ENCODE measurements around the gene WNT3.

Gene WNT3

GRCh38 chr17:46862949-46863348 lies 44.5 kb upstream of the WNT3 start:
- Histone ChIP-seq H3K27me3 (ENCODE audit: insufficient read depth, low read length, poor library complexity) (no peaks in the 10 kb centered on the region), H2AK5ac (ENCODE audit: low read length) (no peak overlapping the region), H2BK120ac (ENCODE audit: low read depth, low read length) (no peak overlapping the region), H3K79me2 (ENCODE audit: control insufficient read depth, insufficient read depth, low read length) (no peaks in the 10 kb centered on the region), H2BK5ac (ENCODE audit: low read length) (no peak overlapping the region), H4K5ac (ENCODE audit: low read length) (no peak overlapping the region), H2BK15ac (replicated peaks; ENCODE audit: low read depth) (no peak overlapping the region), H3K4me1 (ENCODE audit: control insufficient read depth, low read depth, low read length) (peaks cover 5% of the 10 kb centered on the region), H3K36me3 (ENCODE audit: control insufficient read depth, insufficient read depth, low read length) (no peaks in the 10 kb centered on the region), H3K4me2 (ENCODE audit: low read length) (no peak overlapping the region), H3K18ac (ENCODE audit: low read length) (no peak overlapping the region), H3K23ac (ENCODE audit: low read length) (no peak overlapping the region), H3K56ac (ENCODE audit: low read length) (peak overlapping the region; percentile 35), H3K4me3 (ENCODE audit: low read length) (no peak overlapping the region), H3K9ac (ENCODE audit: low read length) (no peak overlapping the region), H3K27ac (ENCODE audit: low read depth, low read length) (no peak overlapping the region), H3K4ac (ENCODE audit: low read depth, low read length) (no peak overlapping the region), H4K8ac (ENCODE audit: low read depth, low read length) (no peak overlapping the region), H3K79me1 (ENCODE audit: low read length) (no peaks in the 10 kb centered on the region)
- WGBS (ENCODE audit: extremely low coverage, insufficient coverage, low lambda C conversion rate): no CpG with 5 or more reads among the region's 13 CpGs
- DNase-seq: peak; percentile 68

GRCh38 chr17:46859996-46860395 lies 41.5 kb upstream of the WNT3 start:
- Histone ChIP-seq H3K36me3 (ENCODE audit: control insufficient read depth, insufficient read depth, low read length) (no peaks in the 10 kb centered on the region), H3K23ac (ENCODE audit: low read length) (no peak overlapping the region), H3K79me1 (ENCODE audit: low read length) (no peaks in the 10 kb centered on the region), H3K4me2 (ENCODE audit: low read length) (no peak overlapping the region), H2AK5ac (ENCODE audit: low read length) (no peak overlapping the region), H4K5ac (ENCODE audit: low read length) (no peak overlapping the region), H2BK5ac (ENCODE audit: low read length) (no peak overlapping the region), H4K8ac (ENCODE audit: low read depth, low read length) (no peak overlapping the region), H3K4ac (ENCODE audit: low read depth, low read length) (no peak overlapping the region), H3K27ac (ENCODE audit: low read depth, low read length) (no peak overlapping the region), H3K79me2 (ENCODE audit: control insufficient read depth, insufficient read depth, low read length) (no peaks in the 10 kb centered on the region), H2BK15ac (replicated peaks; ENCODE audit: low read depth) (no peak overlapping the region), H3K4me1 (ENCODE audit: control insufficient read depth, low read depth, low read length) (peaks cover 4% of the 10 kb centered on the region), H3K56ac (ENCODE audit: low read length) (no peak overlapping the region), H2BK120ac (ENCODE audit: low read depth, low read length) (no peak overlapping the region), H3K9ac (ENCODE audit: low read length) (no peak overlapping the region), H3K4me3 (ENCODE audit: low read length) (no peak overlapping the region), H3K27me3 (ENCODE audit: insufficient read depth, low read length, poor library complexity) (no peaks in the 10 kb centered on the region), H3K18ac (ENCODE audit: low read length) (no peak overlapping the region)
- peak; percentile 55 for DNase-seq
- no CpG with 5 or more reads among the region's 5 CpGs for WGBS (ENCODE audit: extremely low coverage, insufficient coverage, low lambda C conversion rate)

GRCh38 chr17:46857600-46857999 lies 39.1 kb upstream of the WNT3 start:
- H2BK5ac ChIP-seq (ENCODE audit: low read length): no peak overlapping the region
- no peak overlapping the region for H4K5ac ChIP-seq (ENCODE audit: low read length)
- no CpG with 5 or more reads among the region's 1 CpG for WGBS (ENCODE audit: extremely low coverage, insufficient coverage, low lambda C conversion rate)
- H3K79me2 ChIP-seq (ENCODE audit: control insufficient read depth, insufficient read depth, low read length): no peaks in the 10 kb centered on the region
- no peak overlapping the region for H2BK15ac ChIP-seq (replicated peaks; ENCODE audit: low read depth)
- H3K23ac ChIP-seq (ENCODE audit: low read length): no peak overlapping the region
- H3K27ac ChIP-seq (ENCODE audit: low read depth, low read length): no peak overlapping the region
- H3K4me2 ChIP-seq (ENCODE audit: low read length): no peak overlapping the region
- no peak overlapping the region for H2AK5ac ChIP-seq (ENCODE audit: low read length)
- no peak overlapping the region for H3K4me3 ChIP-seq (ENCODE audit: low read length)
- H2BK120ac ChIP-seq (ENCODE audit: low read depth, low read length): no peak overlapping the region
- H3K4me1 ChIP-seq (ENCODE audit: control insufficient read depth, low read depth, low read length): no peaks in the 10 kb centered on the region
- no peak overlapping the region for H3K18ac ChIP-seq (ENCODE audit: low read length)
- no peaks in the 10 kb centered on the region for H3K79me1 ChIP-seq (ENCODE audit: low read length)
- H3K56ac ChIP-seq (ENCODE audit: low read length): no peak overlapping the region
- H4K8ac ChIP-seq (ENCODE audit: low read depth, low read length): no peak overlapping the region
- DNase-seq: no peak
- H3K36me3 ChIP-seq (ENCODE audit: control insufficient read depth, insufficient read depth, low read length): no peaks in the 10 kb centered on the region
- no peak overlapping the region for H3K9ac ChIP-seq (ENCODE audit: low read length)
- H3K4ac ChIP-seq (ENCODE audit: low read depth, low read length): no peak overlapping the region
- no peaks in the 10 kb centered on the region for H3K27me3 ChIP-seq (ENCODE audit: insufficient read depth, low read length, poor library complexity)

DNA sequence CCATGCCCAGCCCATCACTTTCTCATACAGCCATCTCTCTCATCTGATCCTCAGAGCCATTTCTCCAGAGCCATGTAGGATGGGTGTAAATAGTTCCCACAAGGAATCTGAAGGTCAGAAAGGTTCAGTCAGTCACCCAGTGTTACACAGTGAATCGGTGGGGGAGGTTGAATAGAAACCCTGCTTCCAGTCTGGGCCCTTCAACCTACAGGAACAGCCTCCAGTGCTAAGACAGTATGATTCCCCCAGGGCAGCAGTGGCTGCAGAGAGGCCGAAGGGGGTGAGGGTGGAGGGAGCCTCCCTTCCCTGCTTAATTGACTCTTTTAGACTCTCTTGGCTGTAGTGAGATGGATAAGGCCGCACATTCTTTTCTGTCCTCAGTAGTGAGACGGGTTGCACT lies 36.5 kb upstream of the WNT3 start:
- H3K9ac ChIP-seq (ENCODE audit: low read length): no peak overlapping the region
- H2AK5ac ChIP-seq (ENCODE audit: low read length): no peak overlapping the region
- H3K79me2 ChIP-seq (ENCODE audit: control insufficient read depth, insufficient read depth, low read length): no peaks in the 10 kb centered on the region
- H3K23ac ChIP-seq (ENCODE audit: low read length): no peak overlapping the region
- H2BK5ac ChIP-seq (ENCODE audit: low read length): no peak overlapping the region
- no peaks in the 10 kb centered on the region for H3K36me3 ChIP-seq (ENCODE audit: control insufficient read depth, insufficient read depth, low read length)
- H3K79me1 ChIP-seq (ENCODE audit: low read length): no peaks in the 10 kb centered on the region
- no peak for DNase-seq
- no peak overlapping the region for H3K27ac ChIP-seq (ENCODE audit: low read depth, low read length)
- no peaks in the 10 kb centered on the region for H3K4me1 ChIP-seq (ENCODE audit: control insufficient read depth, low read depth, low read length)
- no peak overlapping the region for H4K5ac ChIP-seq (ENCODE audit: low read length)
- H2BK15ac ChIP-seq (replicated peaks; ENCODE audit: low read depth): no peak overlapping the region
- no peak overlapping the region for H2BK120ac ChIP-seq (ENCODE audit: low read depth, low read length)
- H3K56ac ChIP-seq (ENCODE audit: low read length): no peak overlapping the region
- H4K8ac ChIP-seq (ENCODE audit: low read depth, low read length): no peak overlapping the region
- no CpG with 5 or more reads among the region's 4 CpGs for WGBS (ENCODE audit: extremely low coverage, insufficient coverage, low lambda C conversion rate)
- H3K18ac ChIP-seq (ENCODE audit: low read length): no peak overlapping the region
- H3K4me2 ChIP-seq (ENCODE audit: low read length): no peak overlapping the region
- no peak overlapping the region for H3K4me3 ChIP-seq (ENCODE audit: low read length)
- H3K4ac ChIP-seq (ENCODE audit: low read depth, low read length): no peak overlapping the region
- H3K27me3 ChIP-seq (ENCODE audit: insufficient read depth, low read length, poor library complexity): peaks cover 3% of the 10 kb centered on the region

GRCh38 chr17:46854515-46854914 lies 36.0 kb upstream of the WNT3 start:
- Histone ChIP-seq H3K36me3 (ENCODE audit: control insufficient read depth, insufficient read depth, low read length) (no peaks in the 10 kb centered on the region), H3K79me1 (ENCODE audit: low read length) (no peaks in the 10 kb centered on the region), H4K5ac (ENCODE audit: low read length) (no peak overlapping the region), H4K8ac (ENCODE audit: low read depth, low read length) (no peak overlapping the region), H3K56ac (ENCODE audit: low read length) (no peak overlapping the region), H2AK5ac (ENCODE audit: low read length) (no peak overlapping the region), H3K27ac (ENCODE audit: low read depth, low read length) (no peak overlapping the region), H3K79me2 (ENCODE audit: control insufficient read depth, insufficient read depth, low read length) (no peaks in the 10 kb centered on the region), H2BK15ac (replicated peaks; ENCODE audit: low read depth) (no peak overlapping the region), H3K4me3 (ENCODE audit: low read length) (no peak overlapping the region), H3K9ac (ENCODE audit: low read length) (no peak overlapping the region), H3K23ac (ENCODE audit: low read length) (no peak overlapping the region), H3K4me2 (ENCODE audit: low read length) (no peak overlapping the region), H3K27me3 (ENCODE audit: insufficient read depth, low read length, poor library complexity) (peaks cover 3% of the 10 kb centered on the region), H3K4ac (ENCODE audit: low read depth, low read length) (no peak overlapping the region), H3K18ac (ENCODE audit: low read length) (no peak overlapping the region), H2BK5ac (ENCODE audit: low read length) (no peak overlapping the region), H3K4me1 (ENCODE audit: control insufficient read depth, low read depth, low read length) (no peaks in the 10 kb centered on the region), H2BK120ac (ENCODE audit: low read depth, low read length) (no peak overlapping the region)
- DNase-seq: no peak
- no CpG with 5 or more reads among the region's 3 CpGs for WGBS (ENCODE audit: extremely low coverage, insufficient coverage, low lambda C conversion rate)

DNA sequence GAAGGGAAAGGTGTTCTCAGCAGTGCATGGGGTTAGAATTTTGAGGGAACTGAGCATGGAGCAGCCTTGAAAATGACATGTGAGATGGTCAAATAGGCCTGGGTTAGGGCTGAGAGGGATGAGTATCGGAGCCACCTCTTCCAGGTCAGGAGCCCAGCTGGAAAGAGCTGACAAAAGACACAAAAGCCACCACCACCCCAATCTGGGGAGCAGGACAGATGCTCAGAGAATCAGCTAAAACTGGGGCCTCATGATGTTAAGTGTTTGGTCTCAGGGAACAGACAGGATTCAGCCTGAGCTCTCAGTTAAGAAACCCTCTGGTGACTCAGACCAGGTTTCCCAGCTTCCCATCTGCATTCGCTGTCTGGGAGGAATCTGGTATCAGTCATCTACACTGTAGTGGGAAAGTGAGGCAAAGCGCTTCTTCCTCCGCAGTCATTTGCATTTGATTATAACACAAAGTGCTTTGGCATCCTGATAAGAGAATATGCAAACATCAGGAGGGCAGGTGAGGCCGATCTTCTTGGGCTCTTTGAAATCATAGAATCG lies 35.5 kb upstream of the WNT3 start:
- Histone ChIP-seq H3K4me1 (ENCODE audit: control insufficient read depth, low read depth, low read length) (no peaks in the 10 kb centered on the region), H3K4ac (ENCODE audit: low read depth, low read length) (no peak overlapping the region), H4K8ac (ENCODE audit: low read depth, low read length) (no peak overlapping the region), H3K4me2 (ENCODE audit: low read length) (no peak overlapping the region), H2AK5ac (ENCODE audit: low read length) (no peak overlapping the region), H3K23ac (ENCODE audit: low read length) (no peak overlapping the region), H3K79me1 (ENCODE audit: low read length) (no peaks in the 10 kb centered on the region), H3K9ac (ENCODE audit: low read length) (no peak overlapping the region), H3K79me2 (ENCODE audit: control insufficient read depth, insufficient read depth, low read length) (no peaks in the 10 kb centered on the region), H3K27me3 (ENCODE audit: insufficient read depth, low read length, poor library complexity) (peaks cover 3% of the 10 kb centered on the region), H3K18ac (ENCODE audit: low read length) (no peak overlapping the region), H3K56ac (ENCODE audit: low read length) (no peak overlapping the region), H4K5ac (ENCODE audit: low read length) (no peak overlapping the region), H3K27ac (ENCODE audit: low read depth, low read length) (no peak overlapping the region), H2BK120ac (ENCODE audit: low read depth, low read length) (no peak overlapping the region), H3K36me3 (ENCODE audit: control insufficient read depth, insufficient read depth, low read length) (no peaks in the 10 kb centered on the region), H2BK15ac (replicated peaks; ENCODE audit: low read depth) (no peak overlapping the region), H2BK5ac (ENCODE audit: low read length) (no peak overlapping the region), H3K4me3 (ENCODE audit: low read length) (no peak overlapping the region)
- peak; percentile 79 for DNase-seq
- no CpG with 5 or more reads among the region's 6 CpGs for WGBS (ENCODE audit: extremely low coverage, insufficient coverage, low lambda C conversion rate)

Measured in mesendoderm (in vitro differentiated cells).